HL-60 (cell line): ENCODE results near the gene PCDHGA3.

ENCODE experiments used
- CTCF ChIP-seq: IDR thresholded peaks from one replicate; pipeline ENCODE4 v1.5.1; 2011; ENCODE audit warnings: low read length, control low read depth, inconsistent platforms; ENCODE audit not compliant: insufficient read depth
- GABPA ChIP-seq: IDR thresholded peaks from 2 replicates; pipeline ENCODE4 v1.6.1; 2012; ENCODE audit warnings: low read depth
- POLR2AphosphoS5 ChIP-seq: IDR thresholded peaks from 2 replicates; pipeline ENCODE4 v1.6.1; 2012; ENCODE audit warnings: low read depth

GRCh38 chr5:141345327-141345726 lies 1.7 kb downstream of the PCDHGA3 start:
- no peak for TF ChIP-seq CTCF
- no peak for TF ChIP-seq POLR2AphosphoS5
- no peak for TF ChIP-seq GABPA
